HG02943 (cell line): Measurements from ENCODE around the gene ZNF205.

ENCODE experiments used
- ATAC-seq: cut with Tn5 transposase; IDR thresholded peaks from one replicate; pipeline ENCODE4 v1.9.1; 2021; ENCODE audit warnings: mild to moderate bottlenecking, low read depth, moderate library complexity; ENCODE audit not compliant: unreplicated experiment

The ZNF205 gene

DNA sequence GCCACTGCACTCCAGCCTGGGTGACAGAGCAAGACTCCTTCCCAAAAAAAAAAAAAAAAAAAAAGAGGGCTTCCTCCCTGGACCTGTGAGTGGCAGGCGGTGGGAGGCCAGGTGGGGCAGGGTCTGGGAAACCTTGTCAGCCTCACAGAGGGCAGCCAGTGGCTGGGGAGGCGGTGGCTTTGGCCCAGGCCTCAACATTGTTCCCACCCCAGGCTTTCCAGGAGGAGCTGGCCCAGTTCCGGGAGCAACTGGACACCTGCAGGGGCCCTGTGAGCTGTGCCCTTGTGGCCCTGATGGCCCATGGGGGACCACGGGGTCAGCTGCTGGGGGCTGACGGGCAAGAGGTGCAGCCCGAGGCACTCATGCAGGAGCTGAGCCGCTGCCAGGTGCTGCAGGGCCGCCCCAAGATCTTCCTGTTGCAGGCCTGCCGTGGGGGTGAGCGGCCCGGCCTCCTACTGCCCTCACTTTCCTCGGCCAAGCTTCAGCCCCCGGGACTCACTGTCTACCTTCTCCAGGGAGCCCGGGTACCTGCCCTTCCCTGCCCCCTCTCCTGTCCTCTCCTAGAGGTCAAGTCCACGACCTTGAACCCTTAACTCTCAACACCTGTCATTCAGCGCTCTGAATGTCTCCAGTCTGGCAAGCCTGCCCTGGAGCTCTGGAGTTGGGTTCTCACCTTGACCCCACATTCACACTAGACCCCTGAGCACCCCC is 34.8 kb downstream of the ZNF205 start:
- ATAC-seq: no peak

DNA sequence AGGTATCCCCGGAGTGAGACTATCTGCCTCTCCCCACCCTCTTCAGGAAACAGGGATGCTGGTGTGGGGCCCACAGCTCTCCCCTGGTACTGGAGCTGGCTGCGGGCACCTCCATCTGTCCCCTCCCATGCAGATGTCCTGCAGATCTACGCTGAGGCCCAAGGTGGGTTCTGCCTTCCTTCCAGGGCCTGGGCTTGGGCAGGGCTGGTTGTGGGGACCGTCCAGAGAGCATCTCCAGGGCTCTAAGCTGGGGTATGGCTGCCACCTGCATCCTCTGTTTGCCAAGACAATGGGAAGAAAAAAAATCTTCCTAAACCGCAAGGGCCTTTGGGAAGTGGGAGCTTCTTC is 35.3 kb downstream of the ZNF205 start:
- ATAC-seq: no peak

DNA sequence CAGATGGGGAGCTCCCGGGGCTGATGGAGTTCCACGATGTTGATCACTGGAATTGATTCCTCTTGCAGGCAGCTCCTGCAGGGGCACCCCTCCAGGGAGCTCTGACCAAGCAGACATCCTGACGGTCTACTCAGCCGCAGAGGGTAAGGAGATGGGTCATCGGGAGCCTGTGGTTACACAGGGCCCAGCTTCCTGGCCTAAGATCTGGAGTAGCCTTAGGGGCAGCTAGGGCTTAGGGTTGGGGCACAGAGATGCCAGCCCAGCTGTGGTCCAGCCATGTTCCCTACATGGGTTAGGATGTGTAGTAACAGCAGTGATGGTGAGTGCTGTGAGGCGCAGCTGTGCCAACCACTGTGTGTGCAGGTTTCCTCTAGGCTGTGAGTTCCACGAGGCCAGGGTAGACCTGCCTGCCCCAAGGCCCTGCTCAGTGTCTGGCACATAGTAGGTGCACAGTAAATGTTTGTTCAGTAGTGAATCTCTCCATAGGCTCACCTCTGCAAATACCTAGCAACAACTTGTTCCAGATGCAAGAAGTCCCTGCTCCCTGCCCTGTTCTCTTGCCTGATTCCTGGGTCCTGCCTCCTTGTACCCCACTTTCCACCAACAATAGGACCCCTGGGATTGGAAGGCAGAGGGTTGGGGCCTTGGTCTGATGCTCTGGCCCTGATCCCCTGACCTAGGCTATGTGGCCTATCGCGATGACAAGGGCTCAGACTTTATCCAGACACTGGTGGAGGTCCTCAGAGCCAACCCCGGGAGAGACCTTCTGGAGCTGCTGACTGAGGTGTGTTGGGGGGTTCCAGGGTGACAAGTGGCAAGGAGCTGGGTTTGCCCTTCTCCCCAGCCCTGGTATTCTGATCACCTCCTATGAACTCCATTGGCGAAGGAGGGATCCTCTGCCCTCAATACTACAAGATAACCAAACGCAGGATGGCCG is 36.1 kb downstream of the ZNF205 start:
- no peak for ATAC-seq

DNA sequence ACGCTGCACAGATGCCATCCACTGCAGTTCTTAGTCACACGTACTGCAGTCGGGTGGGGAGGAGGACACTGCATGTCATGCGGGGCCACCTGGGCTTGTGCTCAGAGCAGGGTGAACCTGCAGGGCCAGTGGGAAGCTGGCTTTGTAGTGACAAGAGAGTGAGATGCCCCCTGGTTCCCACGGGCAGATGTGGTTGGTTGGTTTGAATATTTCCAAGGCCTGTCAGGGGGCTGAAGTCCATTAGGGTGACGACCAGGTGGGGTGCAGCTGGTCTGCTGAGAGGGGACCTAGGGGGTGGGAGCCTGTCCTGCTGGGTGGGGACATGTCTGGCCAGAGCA is 36.8 kb downstream of the ZNF205 start:
- no peak for ATAC-seq

DNA sequence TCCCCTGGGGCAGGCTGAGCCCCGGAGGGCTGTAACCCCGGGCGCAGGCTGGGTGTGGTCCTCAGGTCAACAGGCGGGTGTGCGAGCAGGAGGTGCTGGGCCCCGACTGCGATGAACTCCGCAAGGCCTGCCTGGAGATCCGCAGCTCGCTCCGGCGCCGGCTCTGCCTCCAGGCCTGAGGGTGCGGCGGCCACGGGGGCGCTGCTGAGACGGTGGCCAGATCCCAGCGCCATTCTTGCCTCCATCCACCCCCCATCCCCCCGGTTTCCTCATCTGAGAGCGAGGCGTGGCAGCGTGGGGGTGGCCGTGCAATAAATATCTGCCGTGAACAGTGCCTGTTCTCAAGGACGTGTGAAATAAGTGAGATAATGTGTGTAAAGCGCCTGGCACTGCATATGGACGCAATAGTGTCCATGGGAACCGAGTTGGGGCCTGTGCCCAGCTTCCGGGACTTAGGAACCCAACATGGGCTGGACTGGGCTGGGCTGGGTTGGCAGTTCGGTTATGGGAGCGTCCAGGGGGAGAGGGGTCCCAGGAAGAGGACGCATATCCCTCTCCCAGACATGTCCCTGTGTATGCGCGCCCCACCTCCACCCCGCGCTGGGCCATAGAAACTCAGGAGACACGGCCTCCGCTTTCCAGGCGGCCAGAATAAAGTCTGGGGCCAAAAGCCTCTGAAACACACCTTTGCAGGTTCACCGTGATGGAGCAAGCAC is 37.4 kb downstream of the ZNF205 start:
- ATAC-seq: no peak

DNA sequence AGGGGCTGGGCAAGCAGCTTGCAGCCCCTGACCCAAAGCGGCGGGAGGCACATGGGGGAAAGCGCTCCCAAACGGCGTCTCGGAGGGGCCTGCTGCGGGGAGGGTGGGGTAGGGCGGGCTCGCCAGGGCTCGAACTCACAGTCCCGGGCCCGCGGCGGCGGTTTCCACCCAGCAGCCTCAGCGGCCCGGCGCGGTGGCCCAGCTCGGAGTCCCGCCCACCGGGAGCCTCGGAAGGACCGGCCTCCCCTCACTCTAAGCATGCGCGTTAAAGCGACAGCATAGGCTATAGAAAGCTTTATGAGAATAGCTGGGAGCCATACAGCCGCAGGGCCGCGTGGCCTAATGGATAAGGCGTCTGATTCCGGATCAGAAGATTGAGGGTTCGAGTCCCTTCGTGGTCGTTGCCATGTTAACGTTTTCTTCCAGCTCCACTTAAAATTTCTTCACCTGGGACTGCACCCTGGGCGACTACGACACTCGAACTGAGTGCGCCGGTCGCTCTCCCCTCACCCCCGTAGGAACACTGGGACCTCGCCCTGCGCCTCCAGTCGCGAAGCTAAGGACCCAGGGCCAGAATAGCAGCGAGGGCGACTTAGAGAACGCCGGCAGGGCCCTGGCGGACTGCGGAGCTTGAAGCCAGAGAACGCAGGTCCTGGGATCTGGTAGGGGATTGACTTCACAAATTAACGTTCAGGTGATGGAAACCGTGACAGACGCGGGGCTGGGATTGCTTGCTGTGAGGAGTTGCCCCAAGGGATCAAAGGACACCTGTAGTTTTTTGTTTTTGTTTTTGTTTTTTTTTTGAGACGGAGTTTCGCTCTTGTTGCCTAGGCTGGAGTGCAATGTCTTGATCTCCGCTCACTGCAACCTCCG is 38.2 kb downstream of the ZNF205 start:
- peak; percentile 65 for ATAC-seq

DNA sequence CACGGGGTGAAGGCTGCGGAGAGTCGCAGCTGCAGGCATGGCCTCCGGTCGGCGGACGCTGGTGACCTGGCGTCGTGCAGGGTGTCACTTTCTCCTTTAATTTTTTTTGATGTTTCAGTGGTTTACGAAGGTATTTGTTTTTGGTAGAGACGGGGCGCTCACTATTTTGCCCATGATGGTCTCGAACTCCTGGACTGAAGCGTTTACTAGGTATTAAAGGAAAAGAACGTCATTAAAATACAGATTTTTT is 39.6 kb downstream of the ZNF205 start:
- ATAC-seq: no peak

DNA sequence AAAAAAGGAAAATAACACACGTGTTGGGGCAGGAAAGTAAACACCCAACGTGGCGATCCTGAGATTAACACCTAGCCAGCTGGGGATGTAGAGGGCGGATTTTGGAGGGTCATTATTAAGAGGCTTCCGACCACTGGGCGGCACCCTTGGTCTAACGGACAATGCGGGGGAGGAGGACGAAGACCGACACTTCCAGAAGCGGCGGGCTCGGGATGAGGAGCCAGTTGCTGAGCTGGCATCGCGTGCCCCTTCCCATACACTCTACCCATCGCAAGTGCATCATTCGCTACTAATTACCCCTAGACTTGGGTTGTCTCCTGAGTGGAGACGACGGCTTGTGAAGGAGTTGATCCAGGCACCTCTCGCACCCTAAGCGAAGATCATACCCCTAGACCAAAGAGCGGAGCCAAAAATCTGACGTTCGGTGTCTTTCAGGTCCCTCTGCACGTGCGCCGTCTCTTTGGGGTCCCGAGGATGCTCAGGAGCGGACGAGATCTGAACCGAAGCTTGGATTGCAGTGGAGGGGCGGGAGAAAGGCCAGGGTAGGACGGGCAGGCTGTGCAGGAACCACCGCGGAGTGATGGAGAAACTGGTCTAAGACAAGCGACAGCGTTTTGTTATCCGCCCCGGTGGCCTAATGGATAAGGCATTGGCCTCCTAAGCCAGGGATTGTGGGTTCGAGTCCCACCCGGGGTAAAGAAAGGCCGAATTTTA is 40.0 kb downstream of the ZNF205 start:
- ATAC-seq: no peak

DNA sequence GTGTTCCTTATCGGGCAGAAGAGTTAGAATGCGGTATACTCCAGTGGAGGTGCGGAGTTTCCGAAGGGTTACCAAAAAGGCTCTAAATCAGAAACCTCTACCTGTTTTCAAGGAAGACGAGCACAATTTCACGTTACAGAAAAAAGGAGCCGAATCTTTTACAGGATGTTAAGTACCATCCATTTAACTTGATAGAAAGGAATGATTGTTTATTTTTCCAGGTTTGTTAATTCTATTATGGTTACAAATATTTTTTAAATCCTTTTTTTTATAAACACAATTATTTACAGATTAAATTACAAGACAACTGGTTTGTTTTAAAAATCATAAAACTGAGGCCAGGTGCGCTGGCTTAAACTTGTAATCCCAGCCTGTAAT is 40.6 kb downstream of the ZNF205 start:
- ATAC-seq: no peak

DNA sequence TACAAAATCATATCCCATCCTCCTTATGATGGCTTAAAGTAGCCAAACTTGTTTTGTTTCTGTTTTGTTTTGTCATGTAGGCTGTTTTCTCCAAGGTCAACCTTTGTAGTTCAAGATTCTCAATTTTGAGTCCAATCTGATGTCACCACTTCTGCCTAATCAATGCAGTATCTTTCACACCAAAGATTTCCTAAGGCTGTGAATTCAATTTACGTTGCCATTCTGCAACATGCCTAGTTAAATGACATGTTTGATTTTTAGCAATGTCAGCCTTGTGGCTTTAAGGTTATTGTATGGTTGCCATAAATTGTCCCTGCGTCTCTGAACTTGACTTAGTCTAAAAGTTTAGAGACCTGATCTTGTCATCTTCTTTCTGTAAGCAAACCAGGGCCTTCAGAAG is 42.8 kb downstream of the ZNF205 start:
- no peak for ATAC-seq

DNA sequence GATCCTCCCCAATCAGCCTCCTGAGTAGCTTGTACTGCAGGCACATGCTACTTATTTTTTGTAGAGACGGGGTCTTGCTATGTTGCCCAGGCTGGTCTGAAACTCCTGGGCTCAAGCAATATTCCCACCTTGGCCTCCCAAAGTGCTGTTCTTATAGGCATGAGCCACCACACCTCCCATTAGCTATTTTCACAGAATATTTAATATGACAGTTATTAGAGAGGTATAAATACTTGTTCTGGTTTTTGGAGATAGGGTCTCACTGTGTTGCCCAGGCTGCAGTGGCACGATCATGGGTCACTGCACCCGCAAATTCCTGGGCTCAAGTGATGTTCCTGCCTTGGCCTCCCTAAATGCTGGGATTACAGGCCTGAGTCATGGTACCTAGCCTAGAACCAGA is 43.6 kb downstream of the ZNF205 start:
- no peak for ATAC-seq

DNA sequence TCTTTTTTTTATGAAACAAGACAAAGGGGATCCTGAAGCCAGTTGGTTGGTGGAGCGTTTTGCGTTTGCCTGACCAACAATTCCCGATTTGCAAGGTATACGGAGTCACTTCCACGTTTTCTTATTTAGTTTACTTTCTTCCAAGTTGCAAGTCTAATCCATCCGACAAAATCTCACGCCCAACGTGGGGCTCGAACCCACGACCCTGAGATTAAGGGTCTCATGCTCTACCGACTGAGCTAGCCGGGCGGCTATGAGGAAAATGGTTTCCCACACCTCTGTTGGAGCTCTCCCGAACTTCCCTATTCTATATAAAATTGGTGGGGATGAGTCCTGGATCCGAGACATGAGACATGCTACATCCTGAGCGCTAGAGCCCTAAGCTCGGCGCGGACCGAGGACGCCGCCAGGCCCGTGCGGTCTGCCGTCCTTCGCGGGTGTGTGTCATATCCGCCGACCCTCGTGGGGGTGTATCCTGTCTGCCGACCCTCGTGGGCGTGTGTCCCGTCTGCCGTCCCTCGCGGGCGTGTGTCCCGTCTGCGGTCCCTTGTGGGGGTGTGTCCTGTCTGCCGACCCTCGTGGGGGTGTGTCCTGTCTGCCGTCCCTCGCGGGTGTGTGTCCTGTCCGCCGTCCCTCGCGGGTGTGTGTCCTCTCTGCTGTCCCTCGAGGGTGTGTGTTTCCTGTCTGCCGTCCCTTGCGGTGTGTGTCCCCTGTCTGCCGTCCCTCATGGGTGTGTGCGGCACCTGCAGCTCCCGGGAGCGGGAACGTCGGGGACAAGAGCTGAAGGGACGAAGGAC is 45.0 kb downstream of the ZNF205 start:
- no peak for ATAC-seq

DNA sequence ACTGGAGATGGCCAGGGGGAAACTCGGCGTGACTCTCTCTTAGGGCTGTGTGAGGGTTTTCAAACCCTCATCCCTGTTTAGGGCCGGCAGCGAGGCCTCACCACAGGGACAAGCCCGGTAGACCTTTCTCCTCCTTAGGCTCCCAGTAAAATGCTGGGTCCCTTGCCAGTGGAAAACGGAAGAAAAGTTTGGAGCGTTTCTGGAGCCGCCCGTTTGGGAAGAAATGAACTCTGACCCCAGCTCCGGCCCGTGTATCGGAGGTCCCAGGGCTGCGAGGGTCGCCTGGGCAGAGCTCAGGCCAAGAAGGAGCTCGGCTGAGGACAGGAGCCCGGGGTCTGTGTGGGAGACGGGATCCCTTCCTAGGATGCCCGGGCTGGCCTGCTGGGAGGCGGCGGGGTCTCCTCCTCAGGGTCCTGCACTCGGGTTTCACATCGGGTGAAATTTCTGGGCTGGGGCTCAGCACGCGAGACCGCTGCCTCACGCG is 45.7 kb downstream of the ZNF205 start:
- no peak for ATAC-seq

DNA sequence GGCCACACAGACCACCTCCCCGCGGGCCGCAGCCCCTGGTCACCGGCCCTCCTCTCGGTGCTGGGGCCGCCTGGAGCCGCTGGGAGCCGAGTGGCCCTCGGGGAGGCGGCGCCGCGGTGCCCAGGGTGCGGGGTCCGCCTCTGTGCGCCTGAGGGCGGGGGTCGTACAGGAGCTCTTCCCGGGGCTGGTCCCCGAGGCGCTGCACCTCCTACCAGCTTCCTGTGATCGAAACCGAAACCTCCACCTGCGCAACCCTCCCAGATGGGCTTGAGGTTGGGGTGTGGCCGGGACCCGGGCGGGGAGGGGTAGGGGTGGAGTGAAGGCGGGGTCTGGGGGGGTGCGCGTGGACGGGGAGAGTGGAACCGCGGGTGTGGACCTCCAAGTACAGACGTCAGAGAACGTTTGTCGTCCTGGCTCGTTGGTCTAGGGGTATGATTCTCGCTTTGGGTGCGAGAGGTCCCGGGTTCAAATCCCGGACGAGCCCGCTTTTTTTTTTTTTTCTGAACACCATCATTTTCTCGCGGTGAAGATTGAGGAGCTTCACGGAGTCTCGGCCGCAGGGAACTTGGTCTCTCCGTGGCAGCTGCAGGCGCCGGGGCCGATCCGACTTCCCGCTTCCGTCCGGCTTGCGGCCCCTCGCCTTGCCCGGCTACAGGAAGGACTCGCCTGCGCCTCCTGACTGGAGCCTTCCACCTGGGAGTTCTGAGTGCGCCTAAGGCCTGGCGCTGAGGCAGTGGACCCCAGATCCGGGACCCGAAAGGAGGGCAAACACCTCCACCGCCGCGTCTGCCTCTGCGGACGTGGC is 46.3 kb downstream of the ZNF205 start:
- ATAC-seq: no peak

DNA sequence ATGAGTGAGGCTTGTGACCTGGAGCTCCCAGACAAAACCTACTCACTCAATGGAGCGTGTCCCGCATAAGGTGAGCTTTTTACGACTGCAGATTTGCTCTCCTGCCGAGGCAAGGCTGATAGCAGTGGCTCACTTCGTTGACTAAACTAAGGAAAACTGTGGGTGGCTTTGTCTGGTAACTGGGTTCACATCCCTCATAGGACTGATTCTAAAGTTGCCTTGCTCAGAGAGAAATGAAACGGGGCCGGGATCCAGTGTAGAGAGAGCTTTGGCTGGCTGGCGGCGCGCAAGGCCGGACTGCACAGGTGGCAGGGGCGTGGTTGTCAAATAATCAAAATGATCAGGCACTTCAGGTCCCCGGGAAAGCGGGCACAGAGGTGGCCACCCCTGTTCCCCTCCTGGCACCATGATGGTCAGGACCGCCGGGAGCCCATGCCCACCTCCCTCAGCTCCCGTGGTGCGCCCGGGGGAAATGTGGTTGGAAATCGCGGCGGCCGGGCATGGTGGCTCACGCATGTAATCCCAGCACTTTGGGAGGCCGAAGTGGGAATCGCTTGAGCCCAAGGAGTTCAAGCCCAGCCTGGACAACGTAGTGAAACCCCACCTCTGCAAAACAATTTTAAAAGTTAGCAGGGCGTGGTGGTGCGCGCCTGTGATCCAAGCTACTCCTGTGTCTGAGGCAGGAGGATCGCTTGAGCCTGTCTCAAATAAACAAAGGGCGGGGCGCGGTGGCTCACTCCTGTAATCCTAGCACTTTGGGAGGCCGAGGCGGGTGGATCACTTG is 49.0 kb downstream of the ZNF205 start:
- no peak for ATAC-seq

DNA sequence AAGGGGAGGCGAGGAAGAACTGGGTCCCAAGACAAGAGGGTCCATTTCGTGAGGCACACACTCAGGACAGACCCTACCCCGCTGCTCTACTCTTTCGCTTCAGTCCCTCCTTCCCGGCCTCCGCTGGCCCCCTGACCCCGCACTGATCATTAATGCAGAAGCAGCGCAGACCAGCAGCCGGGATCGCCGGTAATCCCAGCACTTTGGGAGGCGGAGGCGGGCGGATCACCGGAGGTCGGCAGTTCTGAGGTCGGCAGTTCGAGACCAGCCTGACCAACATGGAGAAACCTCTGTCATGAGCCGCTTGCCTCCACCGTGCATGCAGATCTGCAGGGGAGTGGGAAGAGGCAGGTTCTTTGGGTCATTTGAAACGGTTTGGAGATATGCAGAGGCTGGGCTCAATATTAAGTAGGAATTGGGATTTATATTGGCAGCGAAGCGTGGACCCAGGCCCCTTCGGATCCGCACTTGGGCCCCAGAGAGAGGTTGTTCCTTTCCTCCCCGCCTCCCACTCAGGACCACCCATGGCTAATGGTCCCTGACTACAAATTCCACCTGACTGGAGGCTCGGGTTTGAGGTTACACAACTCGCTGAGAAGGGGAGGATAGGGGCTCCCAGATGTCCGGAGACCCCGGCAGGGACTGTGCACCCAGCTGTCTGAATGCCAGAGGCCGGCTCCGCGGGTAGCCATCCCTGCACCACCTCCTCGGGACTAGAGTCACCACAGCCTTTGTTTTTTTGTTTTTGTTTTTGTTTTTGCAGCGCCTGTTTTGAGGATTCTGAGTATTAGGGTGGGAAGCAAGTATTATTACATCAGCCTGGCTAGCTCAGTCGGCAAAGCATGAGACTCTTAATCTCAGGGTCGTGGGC is 52.0 kb downstream of the ZNF205 start:
- ATAC-seq: no peak
